Neutrophil (primary cell): Measurements from ENCODE around the gene BRICD5.
A peak's percentile ranks its signal among the peaks of the same experiment; 100 is the strongest.

Source experiments
- H3K27ac ChIP-seq: fragments of 200-600 bp; sonication (generic); 2 replicates; pipeline ENCODE4 v1.5.1; 2016; ENCODE audit warnings: mild to moderate bottlenecking, moderate library complexity
- H3K27me3 ChIP-seq: fragments of 200-600 bp; sonication (generic); 2 replicates; pipeline ENCODE4 v1.6.0; 2016; ENCODE audit warnings: mild to moderate bottlenecking
- H3K36me3 ChIP-seq: fragments of 200-600 bp; sonication (generic); 2 replicates; pipeline ENCODE4 v1.5.1; 2017
- H3K4me1 ChIP-seq, 2 experiments: fragments of 200-600 bp in 1 of 2; sonication (generic) in 1 of 2; 1 replicate in 1 of 2; 2 replicates in 1 of 2; pipeline versions ENCODE4 v1.5.1 to v1.6.1; 2013 to 2016; ENCODE audit warnings: low read depth in 1 of 2, low read length in 1 of 2, mild to moderate bottlenecking in 1 of 2, moderate library complexity in 1 of 2; ENCODE audit not compliant: control insufficient read depth in 1 of 2, insufficient read depth in 1 of 2
- H3K4me3 ChIP-seq, 2 experiments: fragments of 200-600 bp in 1 of 2; sonication (generic) in 1 of 2; 1 replicate in 1 of 2; 2 replicates in 1 of 2; pipeline ENCODE4 v1.5.1; 2013 to 2016; ENCODE audit warnings: low read depth in 1 of 2, low read length in 1 of 2, mild to moderate bottlenecking in 1 of 2, moderate library complexity in 1 of 2
- H3K9me3 ChIP-seq: fragments of 200-600 bp; sonication (generic); 2 replicates; pipeline ENCODE4 v1.5.1; 2016
- CTCF ChIP-seq: fragments of 200-600 bp; sonication (generic); IDR thresholded peaks from 2 replicates; pipeline ENCODE4 v1.5.1; 2016; ENCODE audit warnings: antibody characterized with exemption

BRICD5 gene

GRCh38 chr16:2209258-2210008, 1.2 kb downstream of the BRICD5 start:
- no peaks in the 10 kb centered on the region for H3K27me3 ChIP-seq
- H3K27ac ChIP-seq, result no peak overlapping the region
- no peak for TF ChIP-seq CTCF
- peaks cover 54 to 55% of the 10 kb centered on the region in 2 experiments for H3K4me1 ChIP-seq
- no peak overlapping the region for H3K4me3 ChIP-seq
- H3K36me3 ChIP-seq, result peaks cover 24% of the 10 kb centered on the region
- H3K9me3 ChIP-seq, result no peaks in the 10 kb centered on the region

- no peak for TF ChIP-seq CTCF
- Histone ChIP-seq H3K36me3 (peaks cover 24% of the 10 kb centered on the region), H3K9me3 (no peaks in the 10 kb centered on the region), H3K4me1 (peaks cover 49 to 51% of the 10 kb centered on the region in 2 experiments), H3K27me3 (no peaks in the 10 kb centered on the region), H3K27ac (no peak overlapping the region), H3K4me3 (no peak overlapping the region)
Observed at GRCh38 chr16:2208772-2209171, 1.9 kb downstream of the BRICD5 start.

GRCh38 chr16:2208308-2208707, 2.4 kb downstream of the BRICD5 start:
- Histone ChIP-seq H3K4me3 (no peak overlapping the region), H3K9me3 (no peaks in the 10 kb centered on the region), H3K27ac (no peak overlapping the region), H3K36me3 (peaks cover 24% of the 10 kb centered on the region), H3K4me1 (peaks cover 45 to 46% of the 10 kb centered on the region in 2 experiments), H3K27me3 (no peaks in the 10 kb centered on the region)
- TF ChIP-seq CTCF, result no peak

- no peak for TF ChIP-seq CTCF
- no peaks in the 10 kb centered on the region for H3K27me3 ChIP-seq
- H3K27ac ChIP-seq, result no peak overlapping the region
- peaks cover 40 to 42% of the 10 kb centered on the region in 2 experiments for H3K4me1 ChIP-seq
- no peaks in the 10 kb centered on the region for H3K9me3 ChIP-seq
- H3K36me3 ChIP-seq, result peaks cover 24% of the 10 kb centered on the region
- no peak overlapping the region for H3K4me3 ChIP-seq
Observed at GRCh38 chr16:2207872-2208271, 2.8 kb downstream of the BRICD5 start.

- Histone ChIP-seq H3K36me3 (peaks cover 24% of the 10 kb centered on the region), H3K9me3 (no peaks in the 10 kb centered on the region), H3K27me3 (peaks cover 4% of the 10 kb centered on the region), H3K4me1 (peaks cover 31 to 32% of the 10 kb centered on the region in 2 experiments), H3K4me3 (no peak overlapping the region), H3K27ac (peak overlapping the region; percentile 88)
- TF ChIP-seq CTCF, result no peak
Observed at GRCh38 chr16:2206780-2207433, 3.8 kb downstream of the BRICD5 start.
